Heart left ventricle (tissue), 13 donors: ENCODE data around the gene C22orf42.

Experiments used
- CTCF ChIP-seq, 12 donors: fragments of 200-600 bp; sonication (generic) in 4 of 12; IDR thresholded peaks; one replicate each; pipeline versions ENCODE4 v1.5.0 to v1.8.0; 2018 to 2022; ENCODE audit warnings: antibody characterized with exemption in 12 of 12, mild to moderate bottlenecking in 5 of 12
- POLR2A ChIP-seq, 2 donors: fragments of 450-650 bp; IDR thresholded peaks; one replicate each; pipeline ENCODE4 v1.6.1; 2017; ENCODE audit warnings: antibody characterized with exemption in 2 of 2, mild to moderate bottlenecking in 2 of 2, moderate library complexity in 2 of 2
- donor health status: ischemic (EF 13 %, LVEDD 7.1; RV severe dilation, severe dysfunction).
- donor health status: DM: no; HTN: yes; CAD: no.
- donor health status: DM: no; HTN: no; CAD: no.
- donor health status: ischemic (EF 25% LVEDD 6.9; RV normal size, moderate dysfunction).
- donor health status: ischemic (EF 25% LVEDD 5.7; RV mildly dilated, moderate dysfunction).
- donor health status: ischemic (EF 35%, LVEDD 5.7; RV mildly dilated, moderate dysfunction).
- donor health status: nonischemic (EF 11% LVEDD 7.7; RV severe dilation, severe dysfunction).
- donor health status: DM: yes; HTN: yes; CAD: no.
- donor health status: PGD.
- donor health status: ischemic (EF 29% LVEDD 5.4; RV normal size, mild dysfunction).
- donor health status: nonischemic (EF 23%, LVEDD 6.1; RV moderate dilation, normal function).

- TF ChIP-seq CTCF (IDR thresholded peaks at IDR 0.05) (no peak), POLR2A (IDR thresholded peaks at IDR 0.05) (no peak)
Measured at GRCh38 chr22:32202161-32202538, 43.0 kb upstream of the C22orf42 start.
